Measurements from ENCODE around the gene IFIT3. TPM values are rescaled to one million over a fixed set of nuclear protein-coding genes. Genes with fewer than 3 reads are reported as not detected.

The IFIT3 gene
- total RNA-seq, 2 experiments from 2014 or later: 11.5 to 12.8 TPM

- Histone ChIP-seq H3K27ac (ENCODE audit: low read depth in 1 of 2, low read length in 2 of 2) (no peak overlapping the region), H3K27me3 (ENCODE audit: control insufficient read depth in 1 of 2, insufficient read depth in 2 of 2, low read length in 2 of 2) (no peaks in the 10 kb centered on the region), H3K4me1 (ENCODE audit: insufficient read depth, low read length) (no peaks in the 10 kb centered on the region), H3K9me3 (ENCODE audit: control insufficient read depth in 1 of 2, insufficient read depth in 1 of 2, low read length in 2 of 2) (no peaks in the 10 kb centered on the region), H3K4me3 (ENCODE audit: low read length) (no peak overlapping the region), H3K36me3 (ENCODE audit: insufficient read depth, low read length) (no peaks in the 10 kb centered on the region)
- ATAC-seq (ENCODE audit: poor library complexity) (no peak), DNase-seq (no peak)
- H3K36me3 Mint-ChIP-seq (ENCODE audit: low read depth): no peaks in the 10 kb centered on the region
- no peak overlapping the region for H3K27ac Mint-ChIP-seq
- H3K27me3 Mint-ChIP-seq: no peaks in the 10 kb centered on the region
- H3K9me3 Mint-ChIP-seq: no peaks in the 10 kb centered on the region
- ChIA-PET CTCF (no interaction called here), POLR2A (no interaction called here)
- no peaks in the 10 kb centered on the region for H3K4me1 Mint-ChIP-seq (ENCODE audit: low read depth)
- no peak for TF ChIP-seq CTCF (IDR thresholded peaks at IDR 0.05)
- intact Hi-C loops (cut with DNase I, micrococcal nuclease): loop anchor here in 1 of 2 experiments (5.0 kb wide), 1 partner anchor 188 kb away; no protein-coding TSS in a partner anchor
- H3K4me3 Mint-ChIP-seq: no peak overlapping the region
These were observed 46.9 kb downstream of the IFIT3 start for GRCh38 chr10:89374713-89375141.

- no peak within 1 kb of the TSS for H3K4me3 ChIP-seq (ENCODE audit: low read length)
- H3K4me1 Mint-ChIP-seq (ENCODE audit: low read depth): no peaks in the 10 kb centered on the region
- CTCF ChIA-PET: no interaction called here
- TF ChIP-seq CTCF (IDR thresholded peaks at IDR 0.05): no peak
- no peaks in the 10 kb centered on the region for H3K4me1 ChIP-seq (ENCODE audit: insufficient read depth, low read length)
- ATAC-seq (ENCODE audit: poor library complexity) (no peak), DNase-seq (no peak)
- H3K27me3 Mint-ChIP-seq: no peaks in the 10 kb centered on the region
- no peaks in the 10 kb centered on the region for H3K36me3 ChIP-seq (ENCODE audit: insufficient read depth, low read length)
- H3K36me3 Mint-ChIP-seq (ENCODE audit: low read depth): no peaks in the 10 kb centered on the region
- POLR2A ChIA-PET: no interaction called here
- no peaks in the 10 kb centered on the region for H3K27me3 ChIP-seq (ENCODE audit: control insufficient read depth in 1 of 2, insufficient read depth in 2 of 2, low read length in 2 of 2)
- no peak within 1 kb of the TSS for H3K4me3 Mint-ChIP-seq
- no peaks in the 10 kb centered on the region for H3K9me3 ChIP-seq (ENCODE audit: control insufficient read depth in 1 of 2, insufficient read depth in 1 of 2, low read length in 2 of 2)
- no peaks in the 10 kb centered on the region for H3K9me3 Mint-ChIP-seq
- no peak within 1 kb of the TSS for H3K27ac ChIP-seq (ENCODE audit: low read depth in 1 of 2, low read length in 2 of 2)
- intact Hi-C loops (cut with DNase I, micrococcal nuclease): no loop called here
- H3K27ac Mint-ChIP-seq: no peak within 1 kb of the TSS
These were observed 50.2 kb downstream of the IFIT3 start, which contains the start of gene IFIT1B for GRCh38 chr10:89377705-89378637. Gene IFIT1B (plus strand): TSS chr10:89378056. CDS start chr10:89378136, 80 bp downstream.

GRCh38 chr10:89379103-89379502, 51.3 kb downstream of the IFIT3 start:
- H3K9me3 Mint-ChIP-seq: no peaks in the 10 kb centered on the region
- CTCF ChIA-PET: interaction anchor here (1.3 kb wide), 1 partner anchor 10 kb away, joined by 4 read pairs; no protein-coding TSS in a partner anchor
- Histone ChIP-seq H3K9me3 (ENCODE audit: control insufficient read depth in 1 of 2, insufficient read depth in 1 of 2, low read length in 2 of 2) (no peaks in the 10 kb centered on the region), H3K27me3 (ENCODE audit: control insufficient read depth in 1 of 2, insufficient read depth in 2 of 2, low read length in 2 of 2) (no peaks in the 10 kb centered on the region), H3K27ac (ENCODE audit: low read depth in 1 of 2, low read length in 2 of 2) (no peak overlapping the region), H3K36me3 (ENCODE audit: insufficient read depth, low read length) (no peaks in the 10 kb centered on the region), H3K4me3 (ENCODE audit: low read length) (no peak overlapping the region), H3K4me1 (ENCODE audit: insufficient read depth, low read length) (no peaks in the 10 kb centered on the region)
- intact Hi-C loops (cut with DNase I, micrococcal nuclease): no loop called here
- H3K36me3 Mint-ChIP-seq (ENCODE audit: low read depth): no peaks in the 10 kb centered on the region
- H3K4me1 Mint-ChIP-seq (ENCODE audit: low read depth): no peaks in the 10 kb centered on the region
- POLR2A ChIA-PET: no interaction called here
- H3K27me3 Mint-ChIP-seq: no peaks in the 10 kb centered on the region
- no peak overlapping the region for H3K27ac Mint-ChIP-seq
- ATAC-seq (ENCODE audit: poor library complexity): no peak
- no peak overlapping the region for H3K4me3 Mint-ChIP-seq
- DNase-seq: no peak
- no peak for TF ChIP-seq CTCF (IDR thresholded peaks at IDR 0.05)
